ENCODE measurements around the gene AGPAT4.

- TF ChIP-seq CTCF (optimal IDR thresholded peaks at IDR 0.05 in 1 of 3, IDR thresholded peaks at IDR 0.05 in 1 of 3, conservative IDR thresholded peaks at IDR 0.05 in 1 of 3; ENCODE audit: extremely low read depth in 1 of 3, insufficient read depth in 2 of 3, low read length in 3 of 3) (no peak), EZH2 (IDR thresholded peaks at IDR 0.05; ENCODE audit: low read length) (no peak)
Measured at GRCh38 chr6:161242779-161243693, 30.8 kb downstream of the AGPAT4 start.
